OCI-LY7 (cell line): ENCODE measurements around the gene RCC1. TPM values are rescaled to one million over a fixed set of nuclear protein-coding genes. Genes with fewer than 3 reads are reported as not detected.

Experiments
- BruUV-seq: library from RNA; stranded (reverse); fragments of 400-500 nt; replicated peaks from 2 replicates; lab custom pipeline; 2021; lab: Mats Ljungman, UMichigan
- CTCF ChIA-PET: fragments of 300-600 bp; sonication (Branson Sonifier 250); formaldehyde crosslinking; loops from one replicate; lab custom pipeline; 2022; ENCODE audit warnings: antibody characterized with exemption; ENCODE audit not compliant: unreplicated experiment; lab: Charles Lee
- POLR2A ChIA-PET: fragments of 300-600 bp; sonication (Branson Sonifier 250); formaldehyde crosslinking; loops from one replicate; lab custom pipeline; 2022; ENCODE audit warnings: antibody characterized with exemption; lab: Charles Lee
- DNase-seq: peaks from one replicate; pipeline ENCODE4 v3.0.0-alpha.2; 2015; ENCODE audit warnings: low spot score
- H2AFZ ChIP-seq: fragments of 200-600 bp; sonication (generic), shearing (Covaris generic); 2 replicates; pipeline ENCODE4 v1.6.1; 2014; ENCODE audit warnings: mild to moderate bottlenecking, antibody characterized with exemption, low read length, moderate library complexity
- H3K27ac ChIP-seq: fragments of 200-600 bp; sonication (generic); 2 replicates; pipeline ENCODE4 v1.5.1; 2014; ENCODE audit warnings: mixed run types, low read depth, mild to moderate bottlenecking, moderate library complexity, low read length, inconsistent platforms; ENCODE audit not compliant: poor library complexity, severe bottlenecking
- H3K36me3 ChIP-seq: fragments of 200-600 bp; sonication (generic); 2 replicates; pipeline ENCODE4 v1.6.1; 2014; ENCODE audit warnings: mild to moderate bottlenecking, antibody characterized with exemption, low read length, moderate library complexity, mixed read lengths; ENCODE audit not compliant: insufficient read depth
- H3K4me1 ChIP-seq: fragments of 200-600 bp; sonication (generic); 2 replicates; pipeline ENCODE4 v1.5.1; 2014; ENCODE audit warnings: mild to moderate bottlenecking, low read length; ENCODE audit not compliant: insufficient read depth, poor library complexity, severe bottlenecking
- H3K4me2 ChIP-seq: fragments of 200-600 bp; sonication (generic); 2 replicates; pipeline ENCODE4 v1.6.1; 2014; ENCODE audit warnings: mild to moderate bottlenecking, low read length
- H3K4me3 ChIP-seq: fragments of 200-600 bp; sonication (generic); 2 replicates; pipeline ENCODE4 v1.5.1; 2014; ENCODE audit warnings: mild to moderate bottlenecking, low read depth, low read length; ENCODE audit not compliant: poor library complexity, severe bottlenecking
- H3K79me2 ChIP-seq: fragments of 200-600 bp; sonication (generic); 2 replicates; pipeline ENCODE4 v1.6.1; 2016; ENCODE audit warnings: low read depth, mild to moderate bottlenecking, low read length, moderate library complexity, mixed read lengths; ENCODE audit not compliant: insufficient read depth
- H3K9me2 ChIP-seq: fragments of 200-600 bp; sonication (generic); 2 replicates; pipeline ENCODE4 v1.6.1; 2016; ENCODE audit warnings: mild to moderate bottlenecking, low read length, mixed read lengths; ENCODE audit not compliant: insufficient read depth
- H3K9me3 ChIP-seq: fragments of 200-600 bp; sonication (generic); 2 replicates; pipeline ENCODE4 v1.6.1; 2014; ENCODE audit warnings: mild to moderate bottlenecking, mixed run types, low read length, mixed read lengths
- H4K20me1 ChIP-seq: fragments of 200-600 bp; sonication (generic); 2 replicates; pipeline ENCODE4 v1.6.1; 2014; ENCODE audit warnings: mild to moderate bottlenecking, antibody characterized with exemption, low read length, moderate library complexity, mixed read lengths; ENCODE audit not compliant: insufficient read depth
- EZH2phosphoT487 ChIP-seq: fragments of 200-600 bp; sonication (generic); IDR thresholded peaks from 2 replicates; pipeline ENCODE4 v1.6.1; 2018; ENCODE audit warnings: low read depth, borderline replicate concordance, mild to moderate bottlenecking, mixed run types, antibody characterized with exemption, low read length, moderate library complexity, mixed read lengths
- intact Hi-C: fragments of 100-400 bp; cut with micrococcal nuclease; formaldehyde crosslinking; loops from one replicate; pipeline ENCODE4 v1.10.0; 2022; ENCODE audit not compliant: unreplicated experiment
- total RNA-seq, 2 experiments: library from RNA; depleted of rRNA in 1 of 2; stranded (reverse); fragments of >200 nt in 1 of 2; shearing (Covaris generic) in 1 of 2; gene quantifications; 2 replicates each; pipeline ENCODE4 v1.2.3, GENCODE V29; 2014 to 2022
- TF ChIP-seq, protein P1 (sequence below): fragments of 200-600 bp; sonication (generic); conservative IDR thresholded peaks from 2 replicates; pipeline ENCODE4 v1.5.1; 2014; ENCODE audit warnings: mild to moderate bottlenecking, antibody characterized with exemption, low read length, moderate library complexity, mixed read lengths

RCC1 gene
- total RNA-seq, 2 experiments from 2014 or later: 87.6 to 108 TPM

DNA sequence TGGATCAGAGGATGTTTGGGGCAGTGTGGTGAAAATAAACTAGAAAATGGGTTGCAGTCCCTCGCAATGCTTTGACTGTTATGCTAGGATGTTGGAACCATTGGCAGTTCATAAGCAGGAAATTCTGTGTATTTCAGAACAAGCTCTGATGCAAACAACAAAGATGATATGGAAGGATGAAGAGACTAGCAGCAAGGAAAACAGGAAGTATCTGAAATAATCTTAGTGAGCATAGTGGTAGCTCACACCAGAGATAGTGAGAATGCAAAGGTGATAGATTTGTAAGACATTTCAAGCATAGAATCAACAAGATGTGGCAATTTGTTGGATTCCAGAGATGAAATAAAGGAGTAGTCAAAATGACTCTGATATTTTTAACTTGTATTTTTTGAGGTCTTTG, 11.1 kb upstream of the RCC1 start:
- Histone ChIP-seq H3K36me3 (peaks cover 51% of the 10 kb centered on the region), H3K4me2 (no peak overlapping the region), H3K27ac (no peak overlapping the region), H3K4me3 (no peak overlapping the region), H3K79me2 (no peaks in the 10 kb centered on the region), H2AFZ (no peak overlapping the region), H4K20me1 (no peaks in the 10 kb centered on the region), H3K4me1 (peaks cover 5% of the 10 kb centered on the region), H3K9me3 (no peaks in the 10 kb centered on the region), H3K9me2 (no peaks in the 10 kb centered on the region)
- TF ChIP-seq, protein P1, sequence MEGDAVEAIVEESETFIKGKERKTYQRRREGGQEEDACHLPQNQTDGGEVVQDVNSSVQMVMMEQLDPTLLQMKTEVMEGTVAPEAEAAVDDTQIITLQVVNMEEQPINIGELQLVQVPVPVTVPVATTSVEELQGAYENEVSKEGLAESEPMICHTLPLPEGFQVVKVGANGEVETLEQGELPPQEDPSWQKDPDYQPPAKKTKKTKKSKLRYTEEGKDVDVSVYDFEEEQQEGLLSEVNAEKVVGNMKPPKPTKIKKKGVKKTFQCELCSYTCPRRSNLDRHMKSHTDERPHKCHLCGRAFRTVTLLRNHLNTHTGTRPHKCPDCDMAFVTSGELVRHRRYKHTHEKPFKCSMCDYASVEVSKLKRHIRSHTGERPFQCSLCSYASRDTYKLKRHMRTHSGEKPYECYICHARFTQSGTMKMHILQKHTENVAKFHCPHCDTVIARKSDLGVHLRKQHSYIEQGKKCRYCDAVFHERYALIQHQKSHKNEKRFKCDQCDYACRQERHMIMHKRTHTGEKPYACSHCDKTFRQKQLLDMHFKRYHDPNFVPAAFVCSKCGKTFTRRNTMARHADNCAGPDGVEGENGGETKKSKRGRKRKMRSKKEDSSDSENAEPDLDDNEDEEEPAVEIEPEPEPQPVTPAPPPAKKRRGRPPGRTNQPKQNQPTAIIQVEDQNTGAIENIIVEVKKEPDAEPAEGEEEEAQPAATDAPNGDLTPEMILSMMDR: no peak
- no peak for DNase-seq
- intact Hi-C loops: no loop called here
- BruUV-seq: no TSS peak
- ChIA-PET POLR2A (interaction anchor here (0.6 kb wide), 1 partner anchor 99 kb away, joined by 4 read pairs; no protein-coding TSS in a partner anchor), CTCF (no interaction called here)

GRCh38 chr1:28499553-28499952, 6.3 kb upstream of the RCC1 start:
- CTCF ChIA-PET: no interaction called here
- no peak for DNase-seq
- no peak overlapping the region for H3K27ac ChIP-seq
- POLR2A ChIA-PET: no interaction called here
- no peaks in the 10 kb centered on the region for H4K20me1 ChIP-seq
- intact Hi-C loops: no loop called here
- H3K4me2 ChIP-seq: no peak overlapping the region
- BruUV-seq: no TSS peak
- no peaks in the 10 kb centered on the region for H3K9me2 ChIP-seq
- no peak overlapping the region for H2AFZ ChIP-seq
- TF ChIP-seq, protein P1: no peak
- TF ChIP-seq EZH2phosphoT487: no peak
- H3K4me1 ChIP-seq: peaks cover 9% of the 10 kb centered on the region
- no peaks in the 10 kb centered on the region for H3K79me2 ChIP-seq
- H3K9me3 ChIP-seq: no peaks in the 10 kb centered on the region
- no peak overlapping the region for H3K4me3 ChIP-seq
- peaks cover 23% of the 10 kb centered on the region for H3K36me3 ChIP-seq

DNA sequence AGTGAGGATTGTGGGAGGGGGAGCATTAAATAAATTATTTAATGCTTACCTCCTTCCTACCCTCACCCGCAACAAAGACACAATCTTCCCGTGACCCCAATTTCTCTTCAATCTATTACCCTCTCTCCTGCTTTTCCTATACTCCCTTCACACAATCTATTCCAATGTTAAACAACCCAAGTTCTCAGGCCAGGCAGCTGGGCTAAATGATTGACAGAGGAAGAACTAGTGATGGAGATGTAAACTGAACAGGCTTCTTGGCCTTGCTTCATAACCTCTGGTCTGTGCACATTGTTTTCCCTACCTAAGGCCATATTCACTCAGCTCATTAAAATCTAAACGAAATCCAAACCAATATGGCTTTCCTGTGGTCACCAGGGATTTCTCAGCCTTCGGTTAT, 3.9 kb upstream of the RCC1 start:
- Histone ChIP-seq H3K9me3 (no peaks in the 10 kb centered on the region), H3K4me1 (peaks cover 12% of the 10 kb centered on the region), H3K27ac (no peak overlapping the region), H3K4me3 (no peak overlapping the region), H2AFZ (no peak overlapping the region), H3K9me2 (no peaks in the 10 kb centered on the region), H3K79me2 (peaks cover 21% of the 10 kb centered on the region), H3K4me2 (no peak overlapping the region), H3K36me3 (peaks cover 19% of the 10 kb centered on the region), H4K20me1 (no peaks in the 10 kb centered on the region)
- BruUV-seq: no TSS peak
- POLR2A ChIA-PET: no interaction called here
- CTCF ChIA-PET: no interaction called here
- intact Hi-C loops: loop anchor here (10.0 kb wide), 1 partner anchor 417 kb away; the partner anchor contains the start of gene EYA3
- DNase-seq: no peak
- TF ChIP-seq, protein P1: no peak
- no peak for TF ChIP-seq EZH2phosphoT487
